Gastrocnemius medialis (tissue), 4 donors: ENCODE measurements around the gene DDX31. TPM values are rescaled to one million over a fixed set of nuclear protein-coding genes. Genes with fewer than 3 reads are reported as not detected.

Source experiments
- ATAC-seq, 2 donors: fragments of 150-250 bp; one replicate each; pipeline ENCODE4 v1.9.1; 2016
- DNase-seq, 2 donors: peaks; one replicate each; pipeline ENCODE4 v3.0.0-alpha.2; 2019
- H3K27ac ChIP-seq, 4 donors: fragments of 200-600 bp; sonication (generic); 1 replicate in 1 of 4; 2 replicates in 3 of 4; pipeline ENCODE4 v1.5.1; 2016 to 2018; ENCODE audit warnings: mild to moderate bottlenecking in 2 of 4, moderate library complexity in 1 of 4
- H3K27me3 ChIP-seq, 3 donors: fragments of 200-600 bp; sonication (generic) in 2 of 3; 1 replicate in 1 of 3; 2 replicates in 2 of 3; pipeline versions ENCODE4 v1.5.1 to v1.6.0; 2016 to 2019; ENCODE audit warnings: mild to moderate bottlenecking in 1 of 3, moderate library complexity in 1 of 3
- H3K36me3 ChIP-seq, 2 donors: fragments of 200-600 bp; sonication (generic) in 1 of 2; one replicate each; pipeline ENCODE4 v1.5.1; 2017 to 2018
- H3K4me1 ChIP-seq, 2 donors: fragments of 200-600 bp; sonication (generic) in 1 of 2; one replicate each; pipeline ENCODE4 v1.5.1; 2016 to 2017; ENCODE audit warnings: mild to moderate bottlenecking in 2 of 2
- H3K4me3 ChIP-seq, 4 donors: fragments of 200-600 bp; sonication (generic) in 3 of 4; 1 replicate in 1 of 4; 2 replicates in 3 of 4; pipeline ENCODE4 v1.5.1; 2016 to 2019; ENCODE audit warnings: mild to moderate bottlenecking in 2 of 4
- H3K9me3 ChIP-seq, 3 donors: fragments of 200-600 bp; sonication (generic) in 2 of 3; 1 replicate in 1 of 3; 2 replicates in 2 of 3; pipeline ENCODE4 v1.5.1; 2016 to 2019
- POLR2A ChIP-seq, 2 donors: fragments of 450-650 bp; IDR thresholded peaks; one replicate each; pipeline ENCODE4 v1.6.1; 2017; ENCODE audit warnings: antibody characterized with exemption in 2 of 2, mild to moderate bottlenecking in 2 of 2, moderate library complexity in 2 of 2
- in situ Hi-C, 4 donors: fragments of 200-750 bp; cut with MboI; loops; one replicate each; pipeline versions ENCODE4 v1.15.0 to v1.8.0; 2017; ENCODE audit warnings: low sequenced_read_pairs in 4 of 4
- intact Hi-C: fragments of 100-400 bp; cut with DNase I; formaldehyde crosslinking; loops from one replicate; pipeline ENCODE4 v1.15.1; 2023; ENCODE audit warnings: low total_unique reads
- total RNA-seq, 4 donors: library from RNA; depleted of rRNA; stranded (reverse); fragments of >200 nt; gene quantifications; one replicate each; pipeline versions ENCODE4 v1.1.0 to v1.2.3, GENCODE V29; 2016
- TF ChIP-seq, protein P1 (sequence below), 5 experiments: fragments of 450-650 bp in 3 of 5; fragments of 200-600 bp in 2 of 5; sonication (generic) in 2 of 5; IDR thresholded peaks in 4 of 5; conservative IDR thresholded peaks in 1 of 5; 1 replicate in 4 of 5; 2 replicates in 1 of 5; pipeline ENCODE4 v1.5.1; 2016 to 2019; ENCODE audit warnings: antibody characterized with exemption in 5 of 5, mild to moderate bottlenecking in 3 of 5, moderate library complexity in 3 of 5

The DDX31 gene
- total RNA-seq, 4 donors from 2014 or later, result 5.4 to 8.8 (median 6.4) TPM

DNA sequence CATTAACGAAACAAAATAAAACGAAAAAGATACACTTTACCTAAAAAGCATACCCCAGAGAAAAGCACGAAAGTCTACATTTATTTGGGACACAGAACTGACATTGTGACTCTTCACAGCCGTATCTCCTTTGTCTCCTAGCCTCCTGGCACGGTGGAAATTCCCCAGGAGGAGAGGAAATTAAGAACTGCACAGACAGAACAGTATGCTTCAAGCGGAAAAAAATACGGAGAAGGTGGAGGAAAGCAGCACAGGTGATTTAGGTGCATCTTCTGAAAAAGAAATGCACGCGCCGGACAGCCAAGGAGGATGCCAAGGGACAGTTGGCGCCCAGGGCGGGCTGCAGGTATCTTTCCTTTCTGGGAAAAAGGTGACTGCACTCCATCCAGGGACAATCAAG, 32.0 kb downstream of the DDX31 start:
- TF ChIP-seq, protein P1, sequence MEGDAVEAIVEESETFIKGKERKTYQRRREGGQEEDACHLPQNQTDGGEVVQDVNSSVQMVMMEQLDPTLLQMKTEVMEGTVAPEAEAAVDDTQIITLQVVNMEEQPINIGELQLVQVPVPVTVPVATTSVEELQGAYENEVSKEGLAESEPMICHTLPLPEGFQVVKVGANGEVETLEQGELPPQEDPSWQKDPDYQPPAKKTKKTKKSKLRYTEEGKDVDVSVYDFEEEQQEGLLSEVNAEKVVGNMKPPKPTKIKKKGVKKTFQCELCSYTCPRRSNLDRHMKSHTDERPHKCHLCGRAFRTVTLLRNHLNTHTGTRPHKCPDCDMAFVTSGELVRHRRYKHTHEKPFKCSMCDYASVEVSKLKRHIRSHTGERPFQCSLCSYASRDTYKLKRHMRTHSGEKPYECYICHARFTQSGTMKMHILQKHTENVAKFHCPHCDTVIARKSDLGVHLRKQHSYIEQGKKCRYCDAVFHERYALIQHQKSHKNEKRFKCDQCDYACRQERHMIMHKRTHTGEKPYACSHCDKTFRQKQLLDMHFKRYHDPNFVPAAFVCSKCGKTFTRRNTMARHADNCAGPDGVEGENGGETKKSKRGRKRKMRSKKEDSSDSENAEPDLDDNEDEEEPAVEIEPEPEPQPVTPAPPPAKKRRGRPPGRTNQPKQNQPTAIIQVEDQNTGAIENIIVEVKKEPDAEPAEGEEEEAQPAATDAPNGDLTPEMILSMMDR (IDR thresholded peaks at IDR 0.05 in 4 of 5, conservative IDR thresholded peaks at IDR 0.05 in 1 of 5), result no peak
- Histone ChIP-seq H3K4me1 (no peaks in the 10 kb centered on the region), H3K27ac (no peak overlapping the region), H3K27me3 (no peaks in the 10 kb centered on the region), H3K36me3 (peaks cover 0 to 45% of the 10 kb centered on the region in 2 donors), H3K4me3 (no peak overlapping the region), H3K9me3 (no peaks in the 10 kb centered on the region)
- ATAC-seq, result no peak
- no peak for DNase-seq
- in situ Hi-C loops, result no loop called here
- intact Hi-C loops, result no loop called here

DNA sequence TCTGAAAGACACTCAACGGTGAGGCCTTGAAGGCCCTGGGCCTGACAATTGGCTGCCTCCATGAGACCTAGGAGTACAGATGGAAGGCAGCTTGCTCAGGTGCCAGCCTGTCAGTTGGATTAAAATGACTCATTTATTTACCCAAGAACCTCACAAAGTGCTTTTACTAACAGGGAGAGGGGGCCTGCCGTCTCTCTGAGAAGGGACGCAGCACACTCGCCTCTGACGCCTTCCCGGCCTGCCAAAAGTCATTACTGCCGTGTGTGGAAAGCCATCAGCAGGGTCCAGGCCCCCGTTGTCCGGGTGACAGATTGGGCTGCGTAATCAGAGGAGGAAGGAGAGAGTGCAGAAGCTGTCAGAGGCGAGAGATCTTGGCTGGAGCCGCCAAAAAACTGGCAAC, 32.4 kb downstream of the DDX31 start:
- H3K27ac ChIP-seq, result no peak overlapping the region
- in situ Hi-C loops (no loop called here), intact Hi-C loops (no loop called here)
- no peak for TF ChIP-seq POLR2A (IDR thresholded peaks at IDR 0.05)
- TF ChIP-seq, protein P1 (IDR thresholded peaks at IDR 0.05 in 4 of 5, conservative IDR thresholded peaks at IDR 0.05 in 1 of 5), result no peak
- no peak for DNase-seq
- no peaks in the 10 kb centered on the region for H3K27me3 ChIP-seq
- H3K4me1 ChIP-seq, result no peaks in the 10 kb centered on the region
- H3K36me3 ChIP-seq, result peaks cover 0 to 44% of the 10 kb centered on the region in 2 donors
- no peak overlapping the region for H3K4me3 ChIP-seq
- ATAC-seq, result no peak
- H3K9me3 ChIP-seq, result no peaks in the 10 kb centered on the region

DNA sequence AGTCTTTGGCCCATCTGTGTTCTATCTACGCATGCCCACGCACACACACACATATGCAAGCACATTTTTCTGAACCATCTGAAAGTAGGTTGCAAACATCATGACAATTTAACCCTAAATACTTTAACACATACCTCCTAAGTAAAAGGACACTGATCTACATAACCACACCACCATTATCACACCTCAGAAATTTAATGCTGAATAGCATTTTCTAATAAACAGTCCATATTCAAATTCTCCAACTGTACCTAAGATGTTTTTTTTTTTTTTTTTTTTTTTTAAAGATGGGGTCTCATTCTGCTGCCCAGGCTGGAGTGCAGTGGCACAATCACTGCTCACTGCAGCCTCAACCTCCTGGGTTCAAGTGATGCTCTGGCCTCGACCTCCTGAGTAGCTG, 35.5 kb downstream of the DDX31 start:
- ATAC-seq, result no peak
- intact Hi-C loops, result no loop called here

DNA sequence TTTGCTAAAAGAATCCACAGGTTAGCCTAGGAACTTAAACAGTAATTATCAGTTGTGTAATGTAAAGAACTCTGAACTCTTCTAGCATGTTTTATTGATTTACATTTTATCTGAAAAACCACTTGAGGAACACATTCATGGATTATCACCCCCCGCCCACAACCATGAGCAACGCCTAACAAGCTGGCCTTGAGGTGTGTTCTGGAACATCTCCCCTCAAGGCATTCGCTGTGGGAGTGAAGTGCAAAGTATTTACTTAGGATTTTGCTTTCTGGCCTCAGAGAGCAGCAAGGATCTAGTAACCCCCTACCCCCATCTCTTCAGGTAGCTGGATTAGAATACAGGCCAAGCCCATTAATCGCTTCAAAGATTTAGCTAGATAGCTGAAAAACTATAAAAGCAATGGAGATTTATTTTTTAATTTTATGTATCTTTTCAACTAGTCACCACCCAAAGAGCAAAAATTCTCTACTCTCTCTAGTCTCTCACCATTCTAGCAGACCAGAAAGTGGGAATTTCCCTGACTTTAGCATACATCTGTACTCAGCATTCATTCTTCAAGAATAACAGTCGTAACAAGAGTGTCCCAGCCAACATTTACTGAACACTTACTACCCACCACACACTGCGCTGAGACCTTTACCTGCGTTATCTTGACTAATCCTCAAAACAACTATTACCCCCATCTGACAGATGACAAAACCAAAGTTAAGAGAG, 37.2 kb downstream of the DDX31 start:
- DNase-seq (no peak), ATAC-seq (no peak)
- H3K4me3 ChIP-seq, result no peak overlapping the region
- no peak overlapping the region for H3K27ac ChIP-seq
- no peaks in the 10 kb centered on the region for H3K4me1 ChIP-seq
- intact Hi-C loops (no loop called here), in situ Hi-C loops (no loop called here)
- peaks cover 0 to 42% of the 10 kb centered on the region in 2 donors for H3K36me3 ChIP-seq
- no peaks in the 10 kb centered on the region for H3K27me3 ChIP-seq
- TF ChIP-seq, protein P1 (IDR thresholded peaks at IDR 0.05 in 4 of 5, conservative IDR thresholded peaks at IDR 0.05 in 1 of 5), result no peak
- no peak for TF ChIP-seq POLR2A (IDR thresholded peaks at IDR 0.05)
- no peaks in the 10 kb centered on the region for H3K9me3 ChIP-seq

More for the DNA sequence above, 35.5 kb downstream of the DDX31 start:
- TF ChIP-seq, protein P1 (IDR thresholded peaks at IDR 0.05 in 4 of 5, conservative IDR thresholded peaks at IDR 0.05 in 1 of 5), result no peak
- TF ChIP-seq POLR2A (IDR thresholded peaks at IDR 0.05), result no peak
- Histone ChIP-seq H3K27ac (no peak overlapping the region), H3K4me1 (no peaks in the 10 kb centered on the region), H3K9me3 (no peaks in the 10 kb centered on the region), H3K4me3 (no peak overlapping the region), H3K27me3 (no peaks in the 10 kb centered on the region), H3K36me3 (peaks cover 0 to 43% of the 10 kb centered on the region in 2 donors)
- in situ Hi-C loops, result no loop called here
- DNase-seq, result no peak

DNA sequence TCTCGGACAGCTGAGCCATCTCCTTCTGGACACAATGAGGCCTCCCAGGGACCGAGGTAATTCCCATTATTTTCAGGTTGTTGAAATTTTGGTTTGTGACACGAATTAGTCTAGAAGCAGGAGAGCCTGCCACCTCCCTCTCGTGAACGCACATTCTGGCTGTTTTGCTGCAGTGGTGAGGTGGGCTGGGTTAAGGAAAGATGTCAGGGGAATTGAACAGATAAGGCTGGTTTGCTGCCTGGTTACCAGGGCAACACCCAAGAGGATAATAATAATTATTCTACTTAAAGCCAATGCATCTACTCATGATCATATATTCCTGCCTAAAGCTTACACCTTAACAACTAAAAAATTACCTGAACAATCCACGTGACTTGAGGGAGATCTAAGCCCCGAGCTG, 38.1 kb downstream of the DDX31 start:
- DNase-seq, result no peak
- TF ChIP-seq POLR2A (IDR thresholded peaks at IDR 0.05), result no peak
- TF ChIP-seq, protein P1 (IDR thresholded peaks at IDR 0.05 in 4 of 5, conservative IDR thresholded peaks at IDR 0.05 in 1 of 5), result no peak
- intact Hi-C loops (no loop called here), in situ Hi-C loops (no loop called here)
- no peak overlapping the region for H3K27ac ChIP-seq
- H3K36me3 ChIP-seq, result peaks cover 0 to 43% of the 10 kb centered on the region in 2 donors
- H3K4me1 ChIP-seq, result no peaks in the 10 kb centered on the region
- H3K4me3 ChIP-seq, result no peak overlapping the region
- H3K9me3 ChIP-seq, result no peaks in the 10 kb centered on the region
- H3K27me3 ChIP-seq, result no peaks in the 10 kb centered on the region
- no peak for ATAC-seq
